Frontal cortex (tissue), 4 donors: ENCODE data around the gene AP2A1. TPM values are rescaled to one million over a fixed set of nuclear protein-coding genes. Genes with fewer than 3 reads are reported as not detected.

Experiments
- DNase-seq, 2 donors: peaks; one replicate each; pipeline ENCODE4 v3.0.0; 2012; ENCODE audit warnings: low spot score in 2 of 2
- FAIRE-seq: peaks from 2 replicates; lab custom pipeline; 2012; peaks lifted over from hg19 to GRCh38; lab: Jason Lieb, UNC
- total RNA-seq: library from RNA; depleted of rRNA; stranded (reverse); fragments of >200 nt; gene quantifications from one replicate; pipeline ENCODE4 v1.2.3, GENCODE V29; 2014
- donor health status: control.
- donor health status: control.
- donor health status: control.

The AP2A1 gene
- total RNA-seq, 1 donor from 2014 or later, result 50.5 TPM

DNA sequence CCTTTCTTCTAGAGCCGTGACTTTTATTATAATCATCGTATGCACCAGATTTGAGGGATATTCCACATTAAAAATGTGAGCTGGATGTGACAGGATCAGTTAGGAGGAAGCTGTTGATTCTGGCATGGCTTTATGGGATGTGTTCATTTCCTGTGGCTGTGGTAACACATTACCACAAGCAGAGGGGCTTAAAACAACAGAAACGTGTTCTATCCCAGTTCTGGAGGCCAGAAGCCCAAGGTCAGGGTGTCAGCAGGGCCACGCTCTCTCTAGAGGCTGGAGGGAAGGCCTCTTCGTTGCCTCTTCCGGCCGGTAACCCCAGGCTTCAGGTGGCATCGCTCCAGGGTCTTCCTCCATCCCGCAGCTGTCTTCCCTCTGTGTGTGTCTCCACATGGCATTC, 65.8 kb downstream of the AP2A1 start:
- FAIRE-seq, result no peak

GRCh38 chr19:49833599-49833998, 66.8 kb downstream of the AP2A1 start:
- FAIRE-seq (no peak), DNase-seq (no peak)

More for the DNA sequence above, 65.8 kb downstream of the AP2A1 start:
- DNase-seq, result no peak

- DNase-seq (no peak), FAIRE-seq (no peak)
Measured at GRCh38 chr19:49835562-49835961, 68.8 kb downstream of the AP2A1 start.

GRCh38 chr19:49836176-49837008, 69.6 kb downstream of the AP2A1 start:
- FAIRE-seq, result no peak
- no peak for DNase-seq

GRCh38 chr19:49837009-49837310, 70.2 kb downstream of the AP2A1 start:
- FAIRE-seq, result no peak

DNA sequence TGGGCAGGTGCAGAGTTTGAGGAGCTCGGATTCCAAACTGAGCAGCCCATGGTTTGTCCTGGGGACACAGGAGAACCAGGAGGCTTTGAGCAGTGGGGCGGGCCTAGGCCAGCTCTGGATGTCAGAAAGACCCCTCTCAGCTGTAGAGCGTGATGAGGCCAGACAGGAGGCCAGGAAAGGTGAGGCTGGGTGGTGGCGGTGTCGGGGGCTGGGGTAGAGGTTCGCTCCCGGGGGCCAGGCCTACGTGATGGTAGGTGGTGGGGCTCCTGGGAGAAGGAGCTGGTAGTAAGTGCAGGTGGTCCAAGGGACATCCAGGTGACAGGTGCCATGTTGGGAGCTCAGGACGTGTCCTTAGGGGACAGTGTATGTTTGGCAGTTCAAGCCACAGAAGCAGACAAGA, 70.6 kb downstream of the AP2A1 start:
- DNase-seq (no peak), FAIRE-seq (no peak)

More at GRCh38 chr19:49837009-49837310, 70.2 kb downstream of the AP2A1 start:
- no peak for DNase-seq

- DNase-seq, result no peak
- FAIRE-seq, result no peak
Measured at GRCh38 chr19:49838885-49839588, 72.2 kb downstream of the AP2A1 start.

DNA sequence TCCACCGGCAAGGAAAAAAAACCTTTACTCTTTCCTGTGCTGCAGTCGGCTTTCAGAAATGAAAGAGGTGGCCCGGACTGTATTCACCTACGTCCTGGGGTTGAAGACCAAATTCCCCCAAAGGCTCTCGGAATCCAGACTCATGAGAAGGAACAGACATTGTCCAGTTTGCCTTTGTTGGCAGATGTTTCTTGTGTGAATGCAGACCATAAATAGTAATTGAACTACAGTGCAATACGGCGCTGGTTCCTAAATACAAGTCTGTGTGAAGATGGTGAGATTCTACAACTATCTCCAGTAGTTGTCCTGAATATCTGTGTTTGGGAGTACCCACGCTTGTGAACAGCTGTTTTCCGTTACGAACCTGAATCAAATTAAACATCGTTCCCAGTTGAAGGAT, 72.9 kb downstream of the AP2A1 start:
- no peak for DNase-seq
- no peak for FAIRE-seq

DNA sequence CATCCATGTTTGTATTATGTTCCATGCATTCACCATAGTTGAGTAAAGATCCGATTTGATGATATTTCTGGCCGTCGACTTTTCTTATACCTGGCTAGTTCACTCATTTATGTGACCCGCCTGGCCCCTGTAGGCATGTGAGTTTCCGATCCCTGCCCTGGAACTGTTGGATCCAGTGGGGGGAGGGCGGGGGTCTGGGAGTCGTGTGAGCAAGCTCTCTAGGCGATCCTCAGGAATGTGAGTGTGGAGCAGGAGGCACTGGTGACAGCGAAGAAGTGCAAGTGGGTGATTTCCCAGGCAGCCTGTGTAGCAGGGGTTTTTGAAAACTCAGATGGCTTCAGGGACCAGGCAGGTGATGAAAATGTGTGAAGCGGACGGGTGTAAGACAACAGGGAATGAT, 73.5 kb downstream of the AP2A1 start:
- FAIRE-seq, result no peak
- DNase-seq, result no peak

GRCh38 chr19:49840736-49841249, 74.0 kb downstream of the AP2A1 start:
- FAIRE-seq, result no peak
- DNase-seq, result no peak

DNA sequence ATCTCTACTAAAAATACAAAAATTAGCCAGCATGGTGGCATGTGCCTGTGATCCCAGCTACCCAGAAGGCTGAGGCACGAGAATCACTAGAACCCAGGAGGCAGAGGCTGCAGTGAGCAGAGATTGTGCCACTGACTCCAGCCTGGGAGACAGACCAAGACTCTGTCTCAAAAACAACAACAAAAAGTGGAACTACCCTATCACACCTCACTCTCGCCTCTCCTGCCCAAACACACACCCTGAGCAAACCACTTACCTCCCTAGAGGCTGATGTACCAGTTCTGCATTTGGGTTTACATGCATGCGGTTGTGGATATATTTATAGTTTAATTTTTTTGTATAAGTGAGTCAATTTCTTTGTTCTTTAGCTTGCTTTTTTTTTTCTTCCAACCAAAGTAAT, 76.5 kb downstream of the AP2A1 start:
- FAIRE-seq (no peak), DNase-seq (no peak)

DNA sequence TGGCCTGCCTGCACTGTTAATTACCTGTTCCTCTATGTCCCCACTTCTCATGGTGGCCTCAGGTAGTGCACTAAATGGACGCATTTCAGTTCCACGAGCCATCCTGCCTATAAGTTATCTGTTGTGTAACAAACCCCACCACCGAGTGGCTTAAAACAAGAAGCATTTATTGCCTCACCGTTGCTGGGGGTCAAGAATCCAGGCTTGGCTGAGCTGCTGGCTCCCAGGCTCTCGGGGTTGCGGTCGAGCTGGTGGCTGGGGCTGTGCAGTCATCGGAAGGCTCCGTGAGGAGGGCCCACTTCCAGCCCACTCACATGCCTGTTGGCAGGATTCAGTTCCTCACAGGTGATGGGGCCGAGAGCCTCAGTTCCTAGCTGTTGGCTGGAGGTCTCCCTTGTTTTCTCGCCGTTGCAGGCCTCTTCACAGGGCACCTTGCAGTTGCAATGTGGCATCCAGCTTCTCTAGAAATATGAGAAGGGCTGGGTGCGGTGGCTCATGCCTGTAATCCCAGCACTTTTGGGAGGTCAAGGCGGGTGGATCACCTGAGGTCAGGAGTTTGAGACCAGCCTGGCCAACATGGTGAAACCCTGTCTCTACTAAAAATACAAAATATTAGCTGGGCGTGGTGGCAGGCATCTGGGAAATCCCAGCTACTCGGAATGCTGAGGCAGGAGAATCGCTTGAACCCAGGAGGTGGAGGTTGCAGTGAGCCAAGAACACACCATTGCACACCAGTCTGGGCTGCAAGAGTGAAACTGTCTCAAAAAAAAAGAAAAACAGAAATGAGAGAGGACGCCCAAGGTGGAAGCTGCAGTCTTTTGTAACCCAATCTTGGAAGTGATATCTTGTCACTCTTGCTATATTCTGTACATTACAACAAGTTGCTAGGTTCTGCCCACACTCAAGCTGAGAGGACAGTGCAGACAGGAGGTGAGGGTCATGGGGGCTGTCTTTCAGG, 77.6 kb downstream of the AP2A1 start:
- DNase-seq, result no peak
- no peak for FAIRE-seq

GRCh38 chr19:49845414-49845813, 78.6 kb downstream of the AP2A1 start:
- FAIRE-seq, result no peak

DNA sequence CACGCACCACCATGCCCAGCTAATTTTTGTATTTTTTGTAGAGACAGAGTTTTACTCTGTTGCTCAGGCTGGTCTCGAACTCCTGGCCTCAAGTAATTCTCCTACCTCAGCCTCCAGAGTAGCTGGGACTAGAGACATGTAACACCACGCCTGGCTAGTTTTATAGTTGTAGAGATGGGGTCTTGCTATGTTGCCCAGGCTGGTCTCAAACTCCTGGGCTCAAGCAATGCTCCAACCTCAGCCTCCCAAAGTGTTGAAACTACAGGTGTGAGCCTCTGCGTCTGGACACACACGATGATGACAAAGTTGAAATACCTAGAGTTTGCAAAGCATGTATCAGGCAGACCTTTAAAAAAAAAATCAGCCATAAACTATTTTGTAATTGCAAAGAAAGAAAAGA, 79.6 kb downstream of the AP2A1 start:
- FAIRE-seq, result no peak
- DNase-seq, result no peak

More at GRCh38 chr19:49845414-49845813, 78.6 kb downstream of the AP2A1 start:
- DNase-seq, result no peak

DNA sequence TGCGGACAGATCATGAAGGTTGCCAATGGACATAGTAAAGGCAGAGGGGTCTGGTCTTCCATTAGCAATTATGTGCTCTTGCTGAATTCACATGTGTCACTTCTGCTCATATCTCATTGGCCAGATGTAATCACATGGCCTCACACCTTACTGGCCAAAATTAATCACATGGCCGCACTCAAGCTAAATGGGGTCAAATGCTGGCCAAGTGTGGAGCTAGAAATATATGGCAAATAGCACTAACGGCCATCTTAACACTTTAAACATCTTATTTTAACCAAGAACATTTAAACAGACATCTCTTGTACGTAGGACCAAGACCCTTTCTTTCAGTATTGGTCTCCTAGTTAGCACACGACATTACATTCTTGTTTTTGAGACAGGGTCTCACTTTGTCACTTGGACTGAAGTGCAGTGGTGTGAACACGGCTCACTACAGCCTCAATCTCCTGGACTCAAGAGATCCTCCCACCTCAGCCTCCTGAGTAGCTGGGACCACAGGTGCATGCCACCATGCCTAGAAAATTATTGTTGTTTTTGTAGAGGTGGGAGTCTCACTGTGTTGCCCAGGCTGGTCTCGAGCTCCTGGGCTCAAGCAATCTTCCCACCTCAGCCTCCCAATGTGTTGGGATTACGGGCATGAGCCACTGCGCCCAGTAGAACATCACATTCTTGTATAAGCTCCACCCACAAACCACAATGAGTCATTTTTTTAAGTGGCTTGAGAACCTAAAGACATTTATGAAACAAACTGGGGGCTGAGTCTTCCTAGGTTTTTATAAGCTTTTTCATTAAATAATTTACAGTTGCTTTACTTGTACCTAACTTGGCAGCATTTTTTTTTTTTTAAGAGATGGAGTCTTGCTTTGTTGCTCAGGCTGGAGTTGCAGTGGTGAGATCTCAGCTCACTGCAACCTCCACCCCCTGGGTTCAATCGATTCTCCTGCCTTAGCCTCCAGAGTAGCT, 81.2 kb downstream of the AP2A1 start:
- DNase-seq, result no peak
- no peak for FAIRE-seq

GRCh38 chr19:49848938-49849337, 82.1 kb downstream of the AP2A1 start:
- FAIRE-seq, result no peak
- no peak for DNase-seq

DNA sequence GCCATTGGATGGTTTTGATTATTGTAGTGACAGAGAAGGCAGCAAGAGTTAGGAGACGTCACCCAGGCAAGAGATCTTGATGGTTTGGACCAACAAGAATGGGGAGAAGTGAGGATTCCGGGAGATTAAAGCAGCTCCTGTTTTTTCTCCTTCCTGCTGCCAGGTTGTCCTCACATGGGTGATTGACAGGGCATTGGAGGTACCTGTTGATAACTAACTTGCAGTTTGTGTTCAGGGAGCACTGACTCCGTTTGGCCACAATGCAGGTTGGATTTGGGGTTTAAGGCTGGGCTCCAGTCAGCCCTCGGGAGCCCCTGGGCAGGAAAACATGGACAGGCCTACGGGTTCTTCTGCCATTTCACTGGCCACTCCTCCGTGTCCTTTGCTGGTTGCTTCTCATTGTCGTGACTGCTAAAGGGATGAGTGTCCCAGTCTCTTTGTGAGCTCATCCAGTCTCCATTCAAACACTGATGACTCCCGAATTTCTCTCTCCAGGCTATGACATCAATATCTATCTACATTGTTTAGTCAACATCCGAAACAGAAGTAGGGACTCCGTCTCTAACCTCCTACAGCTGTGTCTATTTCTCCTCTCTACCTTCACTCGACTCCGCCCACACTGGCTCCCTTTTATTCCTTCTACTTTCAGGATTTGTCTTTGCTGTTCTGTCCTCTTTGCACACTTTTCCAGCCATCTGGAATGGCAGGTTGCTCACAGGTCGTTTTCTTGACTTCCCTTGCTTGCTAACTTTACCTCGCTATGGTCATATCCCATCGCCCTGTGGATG, 82.8 kb downstream of the AP2A1 start:
- DNase-seq, result no peak
- no peak for FAIRE-seq

DNA sequence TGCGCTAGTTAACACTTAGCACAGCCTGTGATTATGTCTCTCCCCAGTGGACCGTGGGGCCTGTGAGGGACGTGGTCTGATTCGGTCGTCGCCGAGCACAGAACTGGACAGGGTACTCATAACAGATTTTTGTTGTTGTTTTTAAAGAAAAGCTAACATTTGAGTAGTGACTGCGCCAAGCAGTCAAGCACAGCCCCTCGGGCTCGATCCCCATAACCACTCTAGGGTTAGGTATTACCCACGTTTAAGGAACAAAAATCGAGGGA, 83.4 kb downstream of the AP2A1 start:
- DNase-seq (no peak), FAIRE-seq (no peak)
